GM19023 (cell line): ENCODE results near the gene HMX1.

Experiments
- ATAC-seq: cut with Tn5 transposase; IDR thresholded peaks from one replicate; pipeline ENCODE4 v1.9.1; 2021; ENCODE audit warnings: mild to moderate bottlenecking, moderate library complexity; ENCODE audit not compliant: unreplicated experiment

HMX1 gene

GRCh38 chr4:8871417-8872401 is at the start of gene HMX1:
Gene HMX1, minus strand, starts transcription at chr4:8871839. Its CDS starts 225 bp downstream, at chr4:8871614.
- ATAC-seq: no peak

DNA sequence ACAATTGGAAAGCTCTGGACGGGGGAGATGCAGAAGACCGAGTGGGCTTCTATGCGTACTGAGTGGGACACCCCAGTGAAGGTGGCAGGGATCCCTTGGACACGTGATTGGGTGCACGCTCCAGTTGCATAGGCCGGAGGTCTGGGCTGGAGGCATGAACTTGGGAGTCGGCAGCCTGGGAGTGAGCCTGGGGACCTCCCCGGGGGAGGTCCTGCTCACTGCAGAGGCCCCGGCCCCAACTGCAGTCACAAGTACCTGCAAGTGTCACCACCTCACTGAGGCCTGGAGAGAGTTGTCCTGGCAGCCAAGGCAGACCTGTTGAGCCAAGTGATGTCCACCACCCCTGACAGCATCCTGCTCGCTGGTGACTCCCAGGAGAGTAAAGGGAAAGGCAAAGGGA is 49.3 kb upstream of the HMX1 start:
- no peak for ATAC-seq

DNA sequence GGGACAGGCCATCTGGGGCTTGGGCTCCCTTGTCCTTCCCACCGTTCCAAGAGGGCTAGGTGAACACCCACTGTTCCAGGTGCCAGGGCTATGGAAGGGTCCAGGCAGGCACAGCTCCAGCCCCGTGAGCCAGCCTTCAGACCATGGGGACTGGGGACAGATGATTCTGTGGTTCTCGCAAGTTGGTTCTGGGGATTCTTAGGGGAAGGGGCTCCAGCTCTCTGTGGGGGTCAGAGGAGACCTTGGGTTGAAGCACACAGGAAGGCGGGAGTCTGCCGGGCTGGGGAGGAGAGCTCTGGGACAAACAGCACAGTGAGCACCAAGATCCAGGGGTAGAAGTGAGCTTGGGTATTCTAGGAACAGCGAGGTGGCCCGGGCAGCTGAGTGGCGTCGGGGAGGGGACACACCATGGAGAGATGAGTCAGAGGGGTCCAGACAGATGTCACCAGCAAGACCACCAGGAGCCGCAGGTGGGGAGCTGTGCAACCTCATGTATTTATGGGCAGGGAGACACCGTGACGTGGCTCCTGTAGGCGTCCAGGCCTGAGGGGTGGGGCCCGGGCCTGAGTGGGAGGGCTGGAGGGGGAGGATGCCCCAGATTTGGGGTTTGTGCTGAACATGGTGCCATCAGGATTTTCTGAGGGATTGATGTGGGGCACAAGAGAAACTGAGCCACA is 48.8 kb upstream of the HMX1 start:
- no peak for ATAC-seq

GRCh38 chr4:8919651-8920288 is 48.1 kb upstream of the HMX1 start:
- no peak for ATAC-seq

GRCh38 chr4:8917868-8918783 is 46.5 kb upstream of the HMX1 start:
- no peak for ATAC-seq

- no peak for ATAC-seq
Measured at GRCh38 chr4:8917321-8917811, 45.7 kb upstream of the HMX1 start.

GRCh38 chr4:8916906-8917305 is 45.3 kb upstream of the HMX1 start:
- ATAC-seq: no peak

- no peak for ATAC-seq
Measured at GRCh38 chr4:8916351-8916885, 44.8 kb upstream of the HMX1 start.

DNA sequence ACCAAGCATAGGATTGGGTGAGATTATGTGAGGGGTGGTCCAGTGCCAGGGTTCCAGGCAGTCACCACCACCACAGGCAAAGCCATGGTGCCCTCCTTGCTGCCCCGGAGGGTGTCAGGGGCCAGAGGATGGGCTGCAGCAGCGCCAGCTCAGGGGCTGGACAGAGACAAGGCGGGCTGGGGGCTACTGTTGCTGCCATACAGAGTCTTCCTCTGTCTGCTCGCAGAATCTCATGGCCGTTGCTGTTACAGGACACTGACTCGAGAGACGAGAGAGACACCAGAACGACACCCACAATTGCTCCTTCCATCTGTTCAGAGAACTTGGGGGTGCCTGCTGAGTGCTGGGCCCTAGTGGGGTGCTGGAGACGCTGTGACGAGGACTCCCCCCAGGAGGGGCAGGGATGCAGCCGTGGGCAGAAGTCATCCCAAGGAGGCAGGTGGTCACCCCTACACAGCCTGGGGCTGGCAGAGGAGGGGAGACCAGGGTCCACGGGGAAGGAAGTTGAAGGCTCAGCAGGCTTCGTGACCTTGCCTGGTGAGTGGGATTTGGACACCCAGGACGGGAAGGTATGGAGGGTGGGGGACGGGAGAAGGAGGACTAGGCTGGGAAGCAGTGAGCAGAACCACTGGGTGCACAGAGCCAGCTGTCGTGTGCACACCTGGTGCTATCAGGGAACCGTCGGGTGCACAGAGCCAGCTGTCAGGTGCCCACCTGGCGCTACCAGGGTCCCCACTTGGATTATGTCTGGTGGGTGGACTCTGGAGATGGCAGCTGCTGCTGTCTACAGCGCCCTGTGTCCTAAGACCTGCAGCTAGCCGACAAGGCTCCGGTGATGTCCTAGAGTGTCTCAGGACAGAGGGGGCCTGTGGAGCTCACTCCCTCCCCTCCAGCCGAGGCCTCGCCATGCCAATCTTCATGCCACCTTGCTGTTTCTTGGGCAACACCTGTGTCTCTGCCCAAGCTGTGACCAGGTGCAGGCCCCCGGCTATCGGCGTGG is 43.9 kb upstream of the HMX1 start:
- ATAC-seq: no peak

DNA sequence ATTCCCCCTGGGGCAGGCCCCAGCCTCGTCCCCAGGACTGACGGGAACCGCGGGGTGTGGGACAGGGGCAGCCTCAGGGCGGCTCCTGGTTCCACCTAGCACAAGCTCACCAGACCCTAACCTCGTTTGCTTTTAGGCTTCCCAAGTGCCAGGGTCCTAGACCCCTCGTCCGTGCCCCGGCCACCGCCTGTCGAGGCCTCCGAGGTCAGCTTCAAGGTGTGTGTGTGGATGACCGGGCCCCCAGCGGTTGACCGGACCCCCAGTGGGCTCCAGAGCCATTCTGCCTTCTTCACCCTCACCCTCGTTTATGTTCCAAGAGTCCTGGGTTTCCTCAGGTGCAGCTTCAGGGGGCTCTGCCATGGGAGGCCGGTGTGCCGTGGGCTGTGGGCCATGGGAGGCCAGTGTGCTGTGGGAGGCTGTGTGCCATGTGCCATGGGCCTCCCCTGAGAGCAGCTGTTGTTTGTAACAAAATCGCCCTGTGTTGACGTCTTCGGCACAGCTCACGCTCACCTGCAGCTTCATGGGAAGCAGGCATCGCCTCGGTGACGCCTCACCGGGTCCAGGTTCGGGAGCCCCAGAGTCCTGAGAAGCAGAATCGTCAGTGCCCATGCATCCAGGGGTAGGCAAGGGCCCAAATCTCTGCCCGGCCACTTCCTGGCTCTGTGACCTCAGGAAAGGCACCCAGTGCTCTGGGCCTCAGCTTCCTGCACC is 43.0 kb upstream of the HMX1 start:
- ATAC-seq: no peak

DNA sequence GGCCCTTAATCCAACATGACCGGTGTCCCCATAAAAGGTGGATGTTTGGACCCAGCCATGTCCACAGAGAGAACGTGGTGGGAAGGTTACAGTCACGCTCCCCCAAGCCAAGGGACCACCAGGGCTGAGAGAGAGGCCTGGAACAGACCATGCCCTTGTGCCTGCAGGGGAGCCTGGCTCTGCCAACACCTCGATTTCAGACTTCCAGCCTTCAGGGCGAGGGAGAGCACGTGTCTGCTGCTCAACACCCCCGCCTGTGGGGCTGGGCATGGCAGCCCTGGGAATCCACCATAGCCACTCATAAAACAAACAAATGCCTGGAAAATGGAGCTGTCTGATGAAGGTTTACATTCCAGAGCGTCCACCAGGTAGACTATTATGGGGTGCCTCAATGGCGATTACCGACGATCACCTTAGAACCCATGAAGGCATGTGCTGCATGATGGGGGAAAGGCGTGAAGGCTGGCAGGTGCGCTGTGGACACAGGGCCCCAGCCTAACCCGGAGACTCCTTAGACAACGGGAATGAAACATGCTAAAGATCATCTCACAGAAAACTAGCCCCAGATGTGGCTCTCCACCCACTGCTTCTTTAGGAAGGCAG is 42.3 kb upstream of the HMX1 start:
- no peak for ATAC-seq

DNA sequence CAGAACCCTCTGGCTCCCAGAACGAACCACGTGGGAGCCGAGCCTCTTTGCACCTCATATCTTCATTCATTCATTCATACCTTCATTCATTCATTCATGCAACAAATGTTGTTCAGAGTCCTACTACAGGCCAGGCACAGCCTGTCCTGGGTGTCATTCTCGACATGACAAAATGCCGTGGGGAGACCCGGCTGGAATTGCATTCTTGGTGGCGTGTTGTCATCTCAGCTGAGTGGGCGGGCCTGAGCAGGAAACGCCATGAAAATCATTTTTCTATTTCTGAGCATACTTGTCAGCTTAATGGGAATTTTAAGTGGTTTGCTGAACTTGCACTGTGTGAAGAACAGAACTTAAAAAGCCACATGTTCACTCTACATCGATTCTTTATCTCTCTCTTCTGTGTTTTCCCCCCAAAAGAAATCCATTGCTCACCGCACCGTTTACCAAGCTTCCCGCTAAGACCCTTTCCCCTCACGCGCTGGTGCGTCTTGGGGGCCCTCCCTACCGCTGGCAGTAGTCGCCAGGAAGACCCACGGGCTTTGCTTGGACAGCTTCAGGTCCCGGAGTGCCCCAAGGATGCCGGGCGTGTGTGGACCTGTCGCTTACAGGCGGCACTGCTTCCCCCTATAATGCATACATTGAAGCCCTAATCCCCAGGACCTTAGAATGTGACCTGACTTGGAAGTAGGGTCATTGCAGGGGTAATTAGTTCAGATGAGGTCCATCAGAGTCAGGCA is 41.6 kb upstream of the HMX1 start:
- ATAC-seq: no peak

GRCh38 chr4:8912506-8912905 is 40.9 kb upstream of the HMX1 start:
- ATAC-seq: no peak

GRCh38 chr4:8912089-8912455 is 40.4 kb upstream of the HMX1 start:
- ATAC-seq: no peak

DNA sequence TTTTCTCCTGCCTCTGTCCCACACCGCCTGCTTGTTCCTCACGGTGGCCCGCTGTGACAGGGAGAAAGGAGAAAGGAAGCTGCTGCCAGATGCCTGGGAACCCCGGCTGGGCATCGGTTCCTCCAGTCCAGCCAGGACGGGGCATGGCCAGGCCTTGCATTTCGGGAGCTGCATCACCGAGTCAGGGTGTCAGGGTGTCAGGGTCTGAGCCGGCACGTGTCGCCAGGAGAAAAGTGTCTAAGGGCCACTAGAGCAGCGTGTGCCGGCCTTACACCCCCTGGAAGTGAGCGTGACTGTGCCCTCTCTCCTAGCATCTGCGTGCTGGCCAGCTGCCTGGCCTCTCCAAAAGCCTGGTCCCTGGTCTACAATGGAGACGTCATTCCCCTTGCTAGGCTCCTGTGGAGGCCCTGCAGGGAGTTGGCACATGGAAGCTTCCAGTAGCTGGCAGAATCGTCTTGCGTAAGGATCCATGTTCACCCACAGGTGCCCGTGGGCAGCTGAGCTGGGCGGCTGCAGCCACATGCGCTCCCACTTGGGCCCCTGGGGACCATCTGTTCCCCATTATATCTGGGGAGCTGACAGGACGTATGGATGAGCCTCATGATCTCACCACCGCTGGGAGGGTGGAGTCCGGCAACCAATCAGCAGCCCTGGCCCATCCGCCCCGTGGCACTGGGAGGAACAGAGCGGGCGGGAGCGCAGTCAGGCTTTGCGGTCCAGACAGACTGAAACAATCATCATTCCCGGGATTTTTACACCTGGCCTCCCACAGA is 39.9 kb upstream of the HMX1 start:
- no peak for ATAC-seq

DNA sequence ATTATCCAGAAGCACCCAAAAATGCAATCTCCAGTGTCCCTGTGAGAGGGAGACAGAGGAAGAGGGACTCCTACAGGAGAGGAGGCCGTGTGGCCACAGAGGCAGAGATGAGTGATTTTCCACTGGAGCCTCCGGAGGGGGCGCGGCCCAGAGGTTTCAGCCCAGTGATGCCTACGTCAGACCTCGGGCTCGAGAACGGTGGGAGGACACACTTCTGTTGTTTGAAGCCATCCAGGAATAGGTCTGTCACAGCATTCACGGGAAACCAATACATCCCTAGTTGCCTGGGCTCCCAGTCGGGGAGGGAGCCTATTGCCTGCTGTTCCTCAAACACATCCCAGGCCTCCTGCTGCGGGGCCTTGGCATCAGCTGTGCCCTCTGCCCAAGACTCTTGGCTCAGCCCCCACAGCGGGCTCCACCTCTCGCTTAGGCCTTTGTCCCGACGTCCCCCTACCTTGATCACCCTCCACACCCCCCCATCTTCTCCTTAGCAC is 39.2 kb upstream of the HMX1 start:
- ATAC-seq: no peak
